ENCODE data around the gene KCNMB2.

Gene KCNMB2

DNA sequence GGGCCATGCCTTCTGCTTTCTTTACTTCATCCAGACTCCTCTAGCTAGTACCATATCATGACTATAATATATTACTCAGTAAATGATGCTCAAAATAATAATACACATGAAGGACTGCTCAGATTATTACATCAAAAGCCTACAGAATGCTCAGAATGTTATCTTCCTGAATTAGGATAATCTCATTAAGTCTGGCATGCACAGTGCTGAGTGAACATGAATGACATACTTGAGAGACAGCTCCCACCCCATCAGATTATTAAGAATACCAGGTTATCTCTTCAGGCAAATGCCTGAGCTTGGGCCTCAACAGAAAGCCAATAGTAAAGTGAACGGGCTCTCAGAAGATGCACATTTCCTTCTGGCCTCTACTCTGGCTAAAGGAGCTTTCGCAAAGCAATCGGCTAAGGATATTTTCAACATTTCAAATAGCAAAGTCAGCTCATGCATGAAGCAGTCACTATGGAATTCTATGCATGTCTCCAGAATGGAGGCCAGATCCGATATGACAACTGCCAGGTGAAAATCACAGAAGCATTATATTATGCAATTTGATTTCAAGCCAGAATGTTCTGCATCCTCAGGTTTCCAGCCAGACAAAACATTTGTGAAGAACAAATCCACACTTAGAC, 122.6 kb downstream of the KCNMB2 start:
- no peak for FAIRE-seq

DNA sequence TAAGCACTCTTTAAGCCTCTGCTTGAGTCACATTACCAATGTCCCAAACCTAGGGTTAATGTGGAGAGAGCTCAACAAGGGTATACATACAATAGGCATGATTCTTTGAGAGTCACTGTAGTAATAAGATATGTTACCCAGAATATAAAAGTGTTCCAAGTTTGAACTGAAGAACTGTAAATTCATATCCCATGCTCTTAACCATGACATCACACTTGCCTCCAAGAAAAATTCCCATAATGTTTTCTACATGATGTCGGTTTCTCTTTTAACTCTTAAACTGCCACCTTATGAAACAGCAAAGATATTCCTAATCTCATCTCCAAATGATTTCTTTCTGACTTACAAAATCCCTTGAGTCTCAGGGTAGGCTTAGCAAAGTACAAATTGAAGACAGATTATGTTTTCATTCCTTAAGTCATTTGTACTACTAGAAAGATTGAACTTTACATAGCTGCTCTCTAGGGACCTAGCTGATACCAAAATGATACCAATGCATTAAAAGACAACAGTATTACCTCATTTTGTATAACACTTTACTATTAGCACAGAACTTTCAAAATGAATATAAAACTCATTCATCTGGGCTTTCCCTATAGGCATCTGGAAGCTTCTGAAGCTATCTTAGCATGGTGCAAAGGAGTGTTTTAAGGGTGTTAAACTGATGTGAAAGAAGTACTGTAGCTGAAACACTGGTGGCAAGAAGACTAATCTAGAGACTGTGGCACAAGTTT, 127.1 kb downstream of the KCNMB2 start:
- FAIRE-seq: no peak

DNA sequence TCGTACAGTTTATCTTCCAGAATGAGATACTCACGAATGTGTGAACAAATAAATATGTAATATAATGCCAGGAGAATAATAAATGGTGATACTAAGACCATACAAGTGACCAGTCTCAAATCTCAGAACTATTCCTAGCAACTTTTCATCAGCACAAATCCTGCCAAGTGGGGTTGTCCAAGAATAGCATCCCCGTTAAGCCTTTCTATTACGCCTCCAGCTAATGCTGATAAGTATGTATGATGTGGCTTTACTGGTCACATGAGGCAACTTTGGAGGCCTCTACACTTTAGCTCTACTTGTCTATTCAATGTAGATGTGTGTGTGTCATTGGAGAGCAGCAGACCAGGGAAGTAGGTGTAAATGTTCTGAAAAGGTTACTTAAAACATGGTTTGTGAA, 129.5 kb downstream of the KCNMB2 start:
- no peak for FAIRE-seq

GRCh38 chr3:178669022-178669601, 132.9 kb downstream of the KCNMB2 start:
- FAIRE-seq: no peak

DNA sequence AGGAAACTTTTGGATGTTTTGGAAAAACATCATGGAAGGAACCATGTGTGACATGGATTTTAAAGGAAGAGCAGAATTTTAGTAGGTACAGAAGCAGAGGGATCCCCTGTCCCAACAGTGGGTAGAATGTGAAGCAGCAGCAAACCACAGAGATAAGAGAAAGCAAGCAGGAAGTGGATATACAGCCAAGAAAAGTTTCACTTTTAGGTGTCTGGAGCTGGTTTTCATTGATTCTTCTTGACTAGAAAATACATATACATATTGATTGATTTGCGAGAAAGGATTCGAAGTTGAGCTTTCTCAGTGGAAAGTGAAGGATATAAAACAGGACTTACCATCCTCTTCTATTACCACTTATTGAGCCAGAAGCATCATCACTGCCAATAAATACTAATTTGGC, 133.5 kb downstream of the KCNMB2 start:
- FAIRE-seq: no peak

DNA sequence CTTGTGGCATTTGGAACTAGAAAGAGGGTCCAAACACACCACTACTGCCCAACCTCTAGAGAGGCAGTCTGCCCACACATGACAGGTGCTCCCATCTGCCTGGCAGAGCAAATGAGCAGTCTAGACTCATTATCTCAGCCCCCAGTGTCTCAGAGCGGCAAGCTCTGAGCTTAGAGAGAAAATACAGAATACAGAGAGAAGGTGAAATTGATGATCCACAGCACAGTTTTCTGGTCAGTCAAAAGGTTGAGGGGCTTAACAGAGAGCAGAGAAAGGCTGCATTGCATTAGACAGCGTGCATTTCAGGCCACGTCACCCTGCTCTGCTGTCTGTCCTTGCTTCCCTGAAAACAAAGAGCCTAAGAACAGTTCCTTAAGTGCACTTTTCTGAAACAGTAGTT, 135.1 kb downstream of the KCNMB2 start:
- FAIRE-seq: no peak

- no peak for FAIRE-seq
Measured at GRCh38 chr3:178671791-178672190, 135.6 kb downstream of the KCNMB2 start.

DNA sequence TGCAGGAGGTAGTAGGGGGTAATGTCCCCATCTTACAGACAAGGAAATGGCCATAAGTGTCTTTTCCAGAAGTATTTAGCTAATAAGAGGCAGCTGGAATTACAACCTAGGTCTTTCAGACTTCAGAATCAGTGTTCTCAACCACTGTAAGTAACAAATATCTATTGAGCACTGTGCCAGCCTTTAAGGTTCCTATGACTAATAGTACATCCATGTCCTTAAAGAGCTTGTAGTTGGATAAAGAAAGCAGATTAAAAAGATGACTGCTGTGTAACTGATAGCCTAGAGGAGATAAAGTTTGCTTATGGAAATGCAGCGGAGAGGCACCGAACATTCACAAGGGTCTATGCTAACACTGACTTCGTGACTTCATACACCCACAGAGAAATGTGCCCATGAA, 136.0 kb downstream of the KCNMB2 start:
- no peak for FAIRE-seq

DNA sequence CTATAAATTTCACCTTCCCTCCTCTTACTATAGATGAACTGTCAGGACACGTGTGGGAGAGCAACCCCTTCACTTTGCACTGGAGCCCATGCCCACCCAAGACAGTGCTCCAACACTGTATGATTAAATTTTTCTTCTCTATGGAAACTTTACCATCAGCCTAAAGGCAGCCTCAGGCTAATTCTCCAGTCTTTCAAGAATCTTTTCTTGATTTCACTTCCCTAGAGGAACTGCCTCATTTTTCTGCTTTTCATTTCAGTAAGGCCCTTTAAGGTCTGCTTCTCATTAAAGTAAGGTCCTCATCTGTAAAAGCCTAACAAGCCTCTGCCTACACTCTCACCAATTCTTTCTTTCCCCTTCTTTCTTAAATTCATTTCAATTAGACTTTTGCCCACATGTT, 137.3 kb downstream of the KCNMB2 start:
- no peak for FAIRE-seq

GRCh38 chr3:178676077-178676476, 139.8 kb downstream of the KCNMB2 start:
- FAIRE-seq: no peak

GRCh38 chr3:178676942-178677790, 140.9 kb downstream of the KCNMB2 start:
- no peak for FAIRE-seq

DNA sequence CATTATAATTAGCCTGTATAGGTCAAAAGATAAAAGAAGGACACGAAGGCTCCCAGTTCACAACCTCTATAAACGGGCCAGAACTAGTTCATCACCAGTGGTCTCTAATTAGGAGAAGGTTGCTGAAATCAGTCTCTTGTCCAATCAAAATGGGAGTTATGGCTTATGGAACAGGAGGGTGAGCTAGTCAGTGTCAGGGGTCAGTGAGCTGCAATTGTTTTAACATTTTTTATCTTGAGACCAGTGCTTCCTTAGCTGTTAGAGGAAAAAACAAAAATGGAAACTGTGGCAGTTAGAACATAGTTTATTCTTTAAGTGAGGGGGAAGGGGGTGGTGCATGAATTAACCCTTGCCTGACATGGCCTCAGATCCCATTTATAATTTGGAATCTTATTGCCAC, 141.7 kb downstream of the KCNMB2 start:
- no peak for FAIRE-seq

DNA sequence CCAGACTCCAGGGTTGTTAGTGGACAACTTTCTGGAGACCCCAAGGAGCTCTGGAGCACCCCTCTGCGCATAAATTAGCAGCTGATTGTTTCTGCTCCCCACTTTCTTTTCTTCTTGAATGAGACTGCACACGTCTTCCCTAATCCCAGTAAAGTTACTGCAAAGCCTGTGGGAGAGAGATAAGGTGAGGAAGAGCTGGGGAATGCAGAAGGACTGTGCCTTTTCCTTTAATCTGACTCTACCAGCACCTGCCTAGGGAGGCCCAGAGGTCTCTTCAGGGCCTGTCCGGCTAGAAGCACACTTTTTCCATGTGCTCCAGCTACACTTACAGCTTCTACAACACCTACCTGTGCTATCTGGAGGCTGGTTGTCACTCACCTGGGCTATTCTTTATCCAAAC, 143.8 kb downstream of the KCNMB2 start:
- FAIRE-seq: no peak

DNA sequence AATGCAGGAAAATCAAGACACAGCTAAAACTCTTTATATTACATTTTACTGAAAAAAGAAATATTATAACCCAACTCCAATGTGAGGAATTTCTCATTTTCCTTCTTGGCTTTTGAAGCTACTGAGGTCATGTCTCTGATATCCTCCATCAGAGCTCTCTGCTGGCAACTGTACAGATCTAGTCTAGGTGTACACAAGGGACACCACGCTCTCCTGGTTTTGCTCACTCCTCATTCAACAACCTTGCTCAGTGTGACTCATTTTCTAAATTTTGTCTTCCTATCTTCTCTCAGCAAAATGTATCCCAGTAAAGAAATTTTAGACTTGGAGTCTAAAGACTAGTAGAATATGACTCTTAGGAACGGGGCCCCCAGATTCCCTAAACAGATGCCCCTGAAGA, 144.3 kb downstream of the KCNMB2 start:
- FAIRE-seq: no peak

DNA sequence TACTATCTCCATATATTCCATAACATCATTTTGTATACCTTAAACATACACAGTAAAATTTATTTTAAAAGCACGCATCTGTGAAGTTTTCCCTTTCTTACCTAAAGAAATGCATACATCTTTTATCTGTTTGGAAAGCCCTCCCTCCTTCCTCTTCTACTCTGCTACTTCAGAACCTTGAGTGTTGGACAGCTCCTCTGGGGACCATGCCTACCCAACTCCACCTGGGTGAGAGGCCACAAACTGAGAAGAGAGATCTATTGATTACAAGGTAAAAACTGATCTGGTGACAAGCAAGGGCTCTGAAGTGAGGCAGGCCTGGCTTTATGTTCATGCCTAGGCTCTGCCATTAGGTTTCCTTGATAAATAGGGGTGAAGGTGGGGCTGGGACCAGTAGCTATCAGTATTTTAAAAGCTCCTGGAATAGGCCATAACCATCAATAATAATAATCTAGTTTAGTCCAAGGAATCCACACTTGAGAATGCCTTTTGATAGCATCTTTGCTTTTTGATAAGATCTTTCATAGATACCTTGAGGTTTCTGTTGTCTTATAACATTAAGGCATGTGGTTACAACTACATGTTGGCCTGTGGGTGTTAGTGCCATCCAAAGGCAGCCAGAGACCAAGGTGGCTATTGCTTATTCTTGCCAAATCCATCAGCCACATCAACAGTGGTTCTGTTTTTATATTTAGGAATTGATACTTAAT, 148.8 kb downstream of the KCNMB2 start:
- FAIRE-seq: no peak

- FAIRE-seq: no peak
Measured at GRCh38 chr3:178685591-178685906, 149.3 kb downstream of the KCNMB2 start.

- FAIRE-seq: no peak
Measured at GRCh38 chr3:178686826-178687225, 150.6 kb downstream of the KCNMB2 start.

- FAIRE-seq: no peak
Measured at GRCh38 chr3:178690571-178690970, 154.3 kb downstream of the KCNMB2 start.

DNA sequence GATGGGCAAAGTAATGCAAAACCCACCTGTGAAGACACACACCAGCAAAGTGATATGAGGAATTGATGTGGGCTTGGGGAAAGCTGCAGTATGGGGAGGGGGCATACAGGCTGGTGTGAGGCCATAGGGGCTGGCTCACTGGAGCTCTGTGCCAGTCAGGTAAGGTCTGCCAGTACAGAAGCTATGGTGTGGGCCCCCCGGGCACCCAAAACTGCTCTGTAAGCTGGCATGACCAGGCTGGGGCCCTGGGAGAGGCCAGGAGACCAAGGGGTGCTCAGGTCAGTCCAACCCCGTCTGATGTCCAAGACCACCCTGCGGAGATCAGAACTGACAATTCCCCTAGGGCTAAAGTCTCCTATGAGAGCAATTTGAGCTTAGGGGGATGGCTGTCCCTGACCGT, 163.1 kb downstream of the KCNMB2 start:
- no peak for FAIRE-seq

GRCh38 chr3:178699810-178700209, 163.6 kb downstream of the KCNMB2 start:
- no peak for FAIRE-seq

DNA sequence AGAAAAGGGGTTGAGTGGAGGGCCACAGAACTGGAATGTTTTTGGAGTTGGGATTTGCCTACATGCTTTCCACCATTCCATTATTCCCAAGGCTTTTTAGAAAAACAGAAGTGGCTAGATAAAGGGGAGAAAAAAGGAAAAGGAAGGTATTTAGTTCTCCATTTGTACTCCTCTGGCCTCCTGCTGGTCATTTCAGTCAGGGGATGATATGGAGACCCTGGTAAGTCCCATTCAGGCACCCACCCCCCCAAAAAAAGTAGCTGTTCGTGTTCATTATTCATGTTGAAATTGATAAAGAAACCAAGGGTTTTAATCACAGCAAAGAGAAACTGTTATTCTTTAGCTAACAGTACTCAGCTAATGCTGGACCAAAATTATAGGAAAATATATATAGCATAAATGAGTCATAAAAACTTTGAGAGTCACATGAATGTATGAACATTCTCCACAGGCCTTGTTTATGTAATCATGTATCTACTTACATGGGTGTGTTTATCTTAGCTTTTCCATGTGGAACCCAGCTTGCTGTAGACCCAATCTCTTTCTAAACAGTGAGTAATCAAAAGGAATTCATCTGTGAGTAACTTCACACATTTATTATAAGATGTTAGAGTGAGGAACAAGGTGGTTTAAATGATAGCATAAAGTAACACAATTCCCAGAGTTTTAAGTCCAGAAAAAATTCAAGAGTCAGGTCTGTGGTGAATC, 167.2 kb downstream of the KCNMB2 start:
- no peak for FAIRE-seq

GRCh38 chr3:178705925-178706324, 169.7 kb downstream of the KCNMB2 start:
- FAIRE-seq: no peak
